Measurements from ENCODE around the gene NCK2. TPM values are rescaled to one million over a fixed set of nuclear protein-coding genes. Genes with fewer than 3 reads are reported as not detected.

NCK2 gene
- polyA plus RNA-seq, 3 donors = 2.5 to 18.2 (median 7.6) TPM

DNA sequence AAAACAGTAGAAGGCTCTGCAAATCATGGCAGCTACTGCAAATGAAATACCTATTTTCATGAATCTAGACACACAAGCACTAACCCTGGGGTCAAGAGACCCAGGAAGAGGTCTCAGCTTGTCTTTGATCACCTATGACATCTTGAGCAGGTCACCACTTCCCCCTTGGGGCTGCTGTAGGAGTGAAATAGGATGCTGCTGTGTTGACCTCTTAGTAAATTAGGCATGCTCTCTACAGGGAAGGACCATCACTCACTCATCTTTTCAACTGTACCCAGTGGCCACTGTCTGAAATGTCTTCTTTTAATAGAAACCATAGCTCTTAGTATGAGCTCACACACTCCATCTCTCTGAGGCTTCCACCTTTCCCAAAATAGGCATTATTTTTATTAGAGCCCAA, 83.8 kb downstream of the NCK2 start:
- no peak overlapping the region for H3K4me3 ChIP-seq (replicated peaks in 1 of 3; ENCODE audit: low read depth in 2 of 3, low read length in 3 of 3)
- H3K27ac ChIP-seq (ENCODE audit: low read depth in 1 of 2, low read length in 2 of 2) = peak overlapping the region in 1 of 2 donors; percentile 42
- peaks cover 16% of the 10 kb centered on the region for H3K79me2 ChIP-seq (ENCODE audit: insufficient read depth, low read length)

DNA sequence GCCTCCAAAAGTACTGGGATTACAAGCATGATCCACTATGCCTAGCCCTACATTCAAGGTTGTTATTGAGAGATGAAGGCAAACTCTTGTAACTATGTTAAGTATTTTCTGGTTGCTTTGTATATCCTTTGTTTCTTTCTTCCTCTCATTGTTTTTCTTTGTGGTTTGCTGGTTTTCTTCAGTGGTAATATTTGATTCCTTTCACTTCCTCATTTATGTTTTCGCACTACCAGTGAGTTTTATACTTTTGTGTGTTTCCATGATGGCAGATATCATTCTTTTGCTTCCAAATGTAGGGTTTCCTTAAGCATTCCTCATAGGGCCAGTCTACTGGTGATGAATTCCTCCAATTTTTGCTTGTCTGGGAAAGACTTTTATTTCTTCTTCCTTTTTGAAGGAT, 90.2 kb downstream of the NCK2 start:
- Histone ChIP-seq H3K9me3 (replicated peaks in 1 of 2; ENCODE audit: control insufficient read depth in 1 of 2, insufficient read depth in 1 of 2, low read length in 2 of 2) (peaks cover 23 to 40% of the 10 kb centered on the region in 2 donors), H3K4me2 (replicated peaks; ENCODE audit: extremely low read depth, low read length, poor library complexity, severe bottlenecking) (no peak overlapping the region), H3K36me3 (replicated peaks in 1 of 2; ENCODE audit: control insufficient read depth in 1 of 2, insufficient read depth in 2 of 2, low read length in 2 of 2) (no peaks in the 10 kb centered on the region), H3K4me1 (ENCODE audit: control insufficient read depth in 1 of 2, insufficient read depth in 2 of 2, low read length in 2 of 2) (no peaks in the 10 kb centered on the region), H3K27ac (ENCODE audit: low read depth in 1 of 2, low read length in 2 of 2) (no peak overlapping the region), H3K9ac (ENCODE audit: insufficient read depth, low read length, poor library complexity, severe bottlenecking) (no peak overlapping the region), H2AFZ (ENCODE audit: insufficient read depth, low read depth, low read length, poor library complexity, severe bottlenecking) (no peak overlapping the region), H3K79me2 (ENCODE audit: insufficient read depth, low read length) (peaks cover 36% of the 10 kb centered on the region), H3K27me3 (ENCODE audit: control insufficient read depth in 2 of 2, insufficient read depth in 2 of 2, low read length in 2 of 2) (peaks cover 3 to 12% of the 10 kb centered on the region in 2 donors), H3K4me3 (replicated peaks in 1 of 3; ENCODE audit: low read depth in 2 of 3, low read length in 3 of 3) (no peak overlapping the region), H4K20me1 (ENCODE audit: insufficient read depth, low read length) (peaks cover 26% of the 10 kb centered on the region)
- TF ChIP-seq, protein P1, sequence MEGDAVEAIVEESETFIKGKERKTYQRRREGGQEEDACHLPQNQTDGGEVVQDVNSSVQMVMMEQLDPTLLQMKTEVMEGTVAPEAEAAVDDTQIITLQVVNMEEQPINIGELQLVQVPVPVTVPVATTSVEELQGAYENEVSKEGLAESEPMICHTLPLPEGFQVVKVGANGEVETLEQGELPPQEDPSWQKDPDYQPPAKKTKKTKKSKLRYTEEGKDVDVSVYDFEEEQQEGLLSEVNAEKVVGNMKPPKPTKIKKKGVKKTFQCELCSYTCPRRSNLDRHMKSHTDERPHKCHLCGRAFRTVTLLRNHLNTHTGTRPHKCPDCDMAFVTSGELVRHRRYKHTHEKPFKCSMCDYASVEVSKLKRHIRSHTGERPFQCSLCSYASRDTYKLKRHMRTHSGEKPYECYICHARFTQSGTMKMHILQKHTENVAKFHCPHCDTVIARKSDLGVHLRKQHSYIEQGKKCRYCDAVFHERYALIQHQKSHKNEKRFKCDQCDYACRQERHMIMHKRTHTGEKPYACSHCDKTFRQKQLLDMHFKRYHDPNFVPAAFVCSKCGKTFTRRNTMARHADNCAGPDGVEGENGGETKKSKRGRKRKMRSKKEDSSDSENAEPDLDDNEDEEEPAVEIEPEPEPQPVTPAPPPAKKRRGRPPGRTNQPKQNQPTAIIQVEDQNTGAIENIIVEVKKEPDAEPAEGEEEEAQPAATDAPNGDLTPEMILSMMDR (IDR thresholded peaks at IDR 0.05) = no peak
- H3K27me3 Mint-ChIP-seq (ENCODE audit: low read depth in 3 of 3) = peaks cover 15 to 29% (median 16%) of the 10 kb centered on the region in 3 donors
- intact Hi-C loops (cut with micrococcal nuclease) = no loop called here
- H3K36me3 Mint-ChIP-seq = peaks cover 17 to 39% of the 10 kb centered on the region in 2 donors
- peaks cover 34 to 58% (median 53%) of the 10 kb centered on the region in 7 donors for H3K9me3 Mint-ChIP-seq
- peaks cover 8% of the 10 kb centered on the region for H3K4me1 Mint-ChIP-seq
- H3K4me3 Mint-ChIP-seq = no peak overlapping the region
- WGBS (ENCODE audit: insufficient coverage) = no CpG with 5 or more reads among the region's 1 CpG
- no peak for DNase-seq
- peak overlapping the region in 1 of 7 donors; percentile 63 for H3K27ac Mint-ChIP-seq

More for the DNA sequence above, 83.8 kb downstream of the NCK2 start:
- Mint-ChIP-seq H3K4me3 (no peak overlapping the region), H3K9me3 (peaks cover 14 to 33% (median 22%) of the 10 kb centered on the region in 7 donors), H3K27me3 (ENCODE audit: low read depth in 3 of 3) (peaks cover 0 to 10% (median 2%) of the 10 kb centered on the region in 3 donors), H3K4me1 (peaks cover 20% of the 10 kb centered on the region), H3K36me3 (peaks cover 25 to 33% of the 10 kb centered on the region in 2 donors), H3K27ac (peak overlapping the region in 2 of 7 donors; percentile 7 to 57)
- no peak for DNase-seq
- Histone ChIP-seq H3K4me1 (ENCODE audit: control insufficient read depth in 1 of 2, insufficient read depth in 2 of 2, low read length in 2 of 2) (peaks cover 14 to 15% of the 10 kb centered on the region in 2 donors), H3K4me2 (replicated peaks; ENCODE audit: extremely low read depth, low read length, poor library complexity, severe bottlenecking) (no peak overlapping the region), H4K20me1 (ENCODE audit: insufficient read depth, low read length) (peaks cover 12% of the 10 kb centered on the region), H3K27me3 (ENCODE audit: control insufficient read depth in 2 of 2, insufficient read depth in 2 of 2, low read length in 2 of 2) (no peaks in the 10 kb centered on the region), H3K9ac (ENCODE audit: insufficient read depth, low read length, poor library complexity, severe bottlenecking) (no peak overlapping the region), H2AFZ (ENCODE audit: insufficient read depth, low read depth, low read length, poor library complexity, severe bottlenecking) (no peak overlapping the region), H3K9me3 (replicated peaks in 1 of 2; ENCODE audit: control insufficient read depth in 1 of 2, insufficient read depth in 1 of 2, low read length in 2 of 2) (peaks cover 9 to 13% of the 10 kb centered on the region in 2 donors), H3K36me3 (replicated peaks in 1 of 2; ENCODE audit: control insufficient read depth in 1 of 2, insufficient read depth in 2 of 2, low read length in 2 of 2) (no peaks in the 10 kb centered on the region)
- TF ChIP-seq, protein P1 (IDR thresholded peaks at IDR 0.05) = no peak
- intact Hi-C loops (cut with micrococcal nuclease) = no loop called here

All from CD14-positive monocyte (primary cell).